ENCODE results near the gene WRAP73.

Gene WRAP73

DNA sequence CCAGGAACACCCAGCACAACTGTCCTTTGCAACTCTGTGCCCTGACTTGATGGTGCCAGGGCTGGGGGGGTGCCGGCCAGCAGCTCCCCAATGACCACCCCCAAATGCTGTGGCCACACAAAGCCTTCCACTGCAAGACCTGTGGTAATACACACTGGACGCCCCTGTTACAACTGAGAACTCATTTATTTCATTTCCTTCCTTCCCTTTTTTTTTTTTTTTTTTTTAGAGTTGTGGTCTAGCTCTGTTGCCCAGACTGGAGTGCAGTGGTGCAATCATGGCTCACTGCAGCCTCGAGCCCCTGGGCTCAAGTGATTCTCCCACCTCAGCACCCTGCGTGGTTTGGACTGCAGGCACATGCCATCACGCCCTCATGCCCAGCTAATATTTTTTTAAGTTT lies 27.6 kb upstream of the WRAP73 start:
- no peak for DNase-seq (ENCODE audit: low read depth)
- no peak overlapping the region for H3K4me3 ChIP-seq (ENCODE audit: low read depth, low read length)
- TF ChIP-seq, protein P1, sequence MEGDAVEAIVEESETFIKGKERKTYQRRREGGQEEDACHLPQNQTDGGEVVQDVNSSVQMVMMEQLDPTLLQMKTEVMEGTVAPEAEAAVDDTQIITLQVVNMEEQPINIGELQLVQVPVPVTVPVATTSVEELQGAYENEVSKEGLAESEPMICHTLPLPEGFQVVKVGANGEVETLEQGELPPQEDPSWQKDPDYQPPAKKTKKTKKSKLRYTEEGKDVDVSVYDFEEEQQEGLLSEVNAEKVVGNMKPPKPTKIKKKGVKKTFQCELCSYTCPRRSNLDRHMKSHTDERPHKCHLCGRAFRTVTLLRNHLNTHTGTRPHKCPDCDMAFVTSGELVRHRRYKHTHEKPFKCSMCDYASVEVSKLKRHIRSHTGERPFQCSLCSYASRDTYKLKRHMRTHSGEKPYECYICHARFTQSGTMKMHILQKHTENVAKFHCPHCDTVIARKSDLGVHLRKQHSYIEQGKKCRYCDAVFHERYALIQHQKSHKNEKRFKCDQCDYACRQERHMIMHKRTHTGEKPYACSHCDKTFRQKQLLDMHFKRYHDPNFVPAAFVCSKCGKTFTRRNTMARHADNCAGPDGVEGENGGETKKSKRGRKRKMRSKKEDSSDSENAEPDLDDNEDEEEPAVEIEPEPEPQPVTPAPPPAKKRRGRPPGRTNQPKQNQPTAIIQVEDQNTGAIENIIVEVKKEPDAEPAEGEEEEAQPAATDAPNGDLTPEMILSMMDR (conservative IDR thresholded peaks at IDR 0.05; ENCODE audit: low read depth, low read length) = no peak

DNA sequence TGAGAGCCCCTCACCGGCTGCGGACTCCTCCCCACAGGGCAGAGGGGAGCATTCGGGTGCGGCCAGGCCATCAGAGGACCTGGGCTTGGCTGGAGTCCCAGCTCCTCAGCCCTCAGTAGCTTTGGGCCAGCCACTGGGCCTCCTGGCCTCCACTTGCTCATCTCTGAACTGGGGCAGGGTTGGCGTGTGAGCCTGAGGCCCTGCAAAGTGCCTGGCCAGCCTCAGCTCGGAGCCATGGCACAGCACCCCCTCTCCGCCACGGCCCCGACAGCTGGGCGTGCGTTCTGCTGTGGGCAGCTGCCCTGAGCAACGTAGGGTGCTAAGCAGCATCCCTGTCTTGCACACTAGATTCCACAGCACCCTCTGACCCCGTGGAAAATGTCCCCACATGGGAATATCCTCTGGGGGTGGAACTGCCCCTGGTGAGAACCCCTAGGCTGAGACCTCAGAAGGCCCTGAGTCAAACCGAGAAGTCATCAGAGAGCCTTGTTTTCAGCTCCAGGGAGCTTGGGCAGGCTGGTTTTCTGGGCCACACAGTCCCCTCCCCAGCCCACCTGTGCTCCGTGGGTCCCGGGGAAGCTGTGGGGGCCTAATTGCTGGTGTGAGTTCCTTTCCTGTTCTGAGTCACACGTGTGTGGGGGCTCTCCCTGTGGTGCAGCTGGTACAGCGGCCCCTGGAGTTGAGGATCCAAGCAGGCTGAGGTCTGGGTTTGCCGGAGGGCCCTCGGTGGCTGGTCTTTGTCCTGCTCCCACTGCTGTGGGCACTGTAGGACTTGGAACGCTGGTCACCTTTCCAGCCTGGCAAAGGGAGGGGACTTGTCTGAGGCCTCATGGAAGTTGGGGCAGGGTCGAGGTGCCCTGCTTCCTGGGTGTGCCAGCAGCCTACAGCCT lies 26.9 kb upstream of the WRAP73 start:
- DNase-seq (ENCODE audit: low read depth) = no peak
- H3K4me3 ChIP-seq (ENCODE audit: low read depth, low read length) = no peak overlapping the region
- TF ChIP-seq, protein P1 (conservative IDR thresholded peaks at IDR 0.05; ENCODE audit: low read depth, low read length) = no peak

DNA sequence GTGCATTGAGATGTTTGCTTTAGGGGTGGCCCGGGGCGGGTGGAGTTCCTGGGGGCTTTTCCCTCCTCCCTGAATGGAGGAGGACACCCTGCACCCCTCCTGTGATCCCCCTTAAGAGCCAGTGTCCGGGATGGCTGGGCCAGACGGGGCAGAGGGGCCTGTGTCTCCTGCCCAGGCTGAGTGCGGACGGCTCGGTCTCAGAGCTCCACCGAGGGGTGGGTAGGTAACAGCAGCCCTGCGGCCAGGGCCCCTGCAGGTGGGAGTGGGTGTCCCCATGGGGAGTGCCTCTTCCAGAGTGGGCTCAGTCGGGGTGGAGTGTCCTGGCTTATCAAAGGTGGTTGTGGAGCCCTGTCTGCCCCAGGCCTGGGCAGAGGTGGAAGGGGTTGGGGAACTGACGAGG lies 25.5 kb upstream of the WRAP73 start:
- TF ChIP-seq, protein P1 (conservative IDR thresholded peaks at IDR 0.05; ENCODE audit: low read depth, low read length) = no peak
- H3K4me3 ChIP-seq (ENCODE audit: low read depth, low read length) = no peak overlapping the region
- no peak for DNase-seq (ENCODE audit: low read depth)

DNA sequence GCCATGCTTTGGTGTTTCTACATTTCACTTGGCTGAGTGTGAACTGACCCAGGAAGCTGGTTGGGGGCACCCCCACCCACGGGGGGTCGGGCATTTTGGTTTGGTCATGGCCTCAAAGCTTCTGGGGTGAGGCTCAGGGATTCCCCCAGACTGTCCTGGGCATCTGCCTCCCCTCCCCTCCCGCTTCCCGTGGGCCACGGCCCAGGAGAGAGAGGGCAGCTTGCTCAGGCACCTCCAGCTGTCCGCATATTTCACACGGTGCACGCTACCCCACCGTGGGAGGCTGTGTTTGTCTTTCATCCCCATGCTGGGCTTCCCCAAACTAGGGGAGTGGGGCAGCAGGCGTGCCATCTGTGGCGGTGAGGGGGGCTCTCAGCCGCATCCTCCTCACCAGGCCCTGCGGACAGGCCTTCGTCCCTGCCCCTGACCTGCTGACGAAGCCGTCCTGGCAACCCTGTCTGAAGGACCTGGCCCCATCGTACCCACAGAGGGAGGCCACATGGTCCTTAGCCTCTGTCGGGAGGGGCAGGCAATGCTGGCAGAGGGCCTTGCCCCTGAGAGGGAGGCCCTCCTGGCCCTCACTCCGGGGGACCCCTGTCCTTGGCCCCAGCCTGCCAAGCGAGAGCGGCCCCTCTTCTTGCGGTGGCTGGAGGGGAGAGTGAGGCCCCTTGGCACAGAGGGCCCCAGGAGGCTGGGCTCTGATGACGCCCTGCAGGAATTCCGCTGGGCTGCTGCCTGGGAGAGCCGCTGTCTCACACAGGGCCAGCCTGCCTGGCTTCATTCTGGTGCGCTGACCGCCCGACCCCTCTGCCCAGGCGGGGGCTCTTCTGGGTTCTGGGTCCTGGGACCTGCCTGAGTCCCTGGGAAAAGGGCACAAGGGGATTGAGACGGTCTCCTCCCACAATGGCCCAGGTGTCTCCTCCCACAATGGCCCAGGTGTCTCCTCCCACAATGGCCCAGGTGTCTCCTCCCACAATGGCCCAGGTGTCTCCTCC lies 24.5 kb upstream of the WRAP73 start:
- no peak overlapping the region for H3K4me3 ChIP-seq (ENCODE audit: low read depth, low read length)
- TF ChIP-seq, protein P1 (conservative IDR thresholded peaks at IDR 0.05; ENCODE audit: low read depth, low read length) = no peak
- peak; percentile 24 for DNase-seq (ENCODE audit: low read depth)

DNA sequence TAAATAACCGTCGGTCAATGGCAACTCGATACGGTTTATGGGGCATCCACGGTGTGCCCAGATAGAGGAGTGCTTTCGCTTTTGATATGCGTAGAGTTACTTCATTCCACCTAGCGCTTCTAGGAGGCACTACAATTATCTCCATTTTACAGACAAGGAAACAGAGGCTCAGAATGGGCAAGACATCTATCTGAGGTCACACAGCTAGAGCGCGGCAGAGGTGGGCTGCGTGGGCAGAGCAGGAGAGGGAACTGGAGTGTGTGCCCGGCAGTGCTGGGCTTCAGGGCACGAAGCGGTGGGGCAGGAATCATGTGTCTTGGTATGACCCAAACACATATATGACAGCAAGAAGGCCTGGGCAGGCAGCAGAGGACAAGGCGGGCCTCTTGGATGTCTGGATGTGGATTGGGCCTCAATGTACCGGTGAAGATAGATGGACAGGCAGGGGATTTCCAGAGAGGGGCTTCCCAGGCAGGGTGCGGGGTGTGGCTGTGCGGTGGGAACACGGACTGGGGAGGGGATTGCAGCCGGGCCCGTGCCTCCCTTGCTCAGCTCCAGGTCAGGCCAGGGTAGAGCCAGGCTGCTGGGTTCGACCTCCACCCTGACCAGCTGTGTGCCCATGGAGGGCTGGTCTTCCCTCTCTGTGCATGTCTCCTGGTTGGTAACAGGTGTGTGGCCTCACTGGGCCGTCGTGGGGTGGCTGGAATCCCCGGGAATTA lies 23.6 kb upstream of the WRAP73 start:
- no peak overlapping the region for H3K4me3 ChIP-seq (ENCODE audit: low read depth, low read length)
- DNase-seq (ENCODE audit: low read depth) = no peak
- TF ChIP-seq, protein P1 (conservative IDR thresholded peaks at IDR 0.05; ENCODE audit: low read depth, low read length) = no peak

DNA sequence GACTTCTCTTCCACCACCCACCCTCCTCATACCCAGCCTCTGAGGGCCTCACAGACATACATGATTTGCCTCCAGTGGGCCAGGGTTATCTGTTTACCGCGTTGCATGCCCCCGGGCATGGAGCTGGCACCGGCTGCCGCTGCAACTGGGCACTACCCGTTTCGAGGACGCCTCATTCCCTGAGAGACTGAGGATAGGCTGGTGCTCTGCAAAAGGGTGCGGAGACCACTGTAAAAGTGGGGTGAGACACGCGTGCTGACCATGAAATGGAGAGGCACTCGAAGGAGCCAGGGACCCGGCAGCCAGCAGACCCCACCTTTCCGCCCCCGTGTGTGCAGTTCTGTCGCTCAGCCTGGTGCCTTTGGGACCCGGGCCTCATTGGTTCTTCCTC lies 23.1 kb upstream of the WRAP73 start:
- no peak for DNase-seq (ENCODE audit: low read depth)
- H3K4me3 ChIP-seq (ENCODE audit: low read depth, low read length) = no peak overlapping the region
- TF ChIP-seq, protein P1 (conservative IDR thresholded peaks at IDR 0.05; ENCODE audit: low read depth, low read length) = no peak

All from choroid plexus epithelial cell (primary cell).